ENCODE measurements around the gene YWHAB.

- no peak for TF ChIP-seq ATF1 (CRISPR knock-in tag; IDR thresholded peaks at IDR 0.05)
- no peak for TF ChIP-seq ZNF121 (CRISPR knock-in tag; IDR thresholded peaks at IDR 0.05)
- TF ChIP-seq ZNF281 (CRISPR knock-in tag; IDR thresholded peaks at IDR 0.05) = no peak
- no peak for TF ChIP-seq ATF2 (CRISPR knock-in tag; IDR thresholded peaks at IDR 0.05; ENCODE audit: borderline replicate concordance, low read depth)
- TF ChIP-seq CTCF (IDR thresholded peaks at IDR 0.05) = no peak
- TF ChIP-seq NR1H2 (CRISPR knock-in tag; IDR thresholded peaks at IDR 0.05) = no peak
These were observed 26.7 kb upstream of the YWHAB start for GRCh38 chr20:44858606-44859360.

Measured in WTC11 (cell line).